GM23248 (cell line): ENCODE data around the gene IQSEC1.

Experiments
- EZH2 ChIP-seq: fragments of 200-600 bp; sonication (generic); IDR thresholded peaks from 2 replicates; pipeline ENCODE4 v1.6.1; 2018; ENCODE audit warnings: antibody characterized with exemption, mild to moderate bottlenecking; ENCODE audit not compliant: insufficient read depth, poor library complexity, severe bottlenecking
- EZH2phosphoT487 ChIP-seq: fragments of 200-600 bp; sonication (generic); IDR thresholded peaks from 2 replicates; pipeline ENCODE4 v1.6.1; 2018; ENCODE audit warnings: antibody characterized with exemption, moderate library complexity, mild to moderate bottlenecking, low read depth; ENCODE audit not compliant: insufficient read depth

DNA sequence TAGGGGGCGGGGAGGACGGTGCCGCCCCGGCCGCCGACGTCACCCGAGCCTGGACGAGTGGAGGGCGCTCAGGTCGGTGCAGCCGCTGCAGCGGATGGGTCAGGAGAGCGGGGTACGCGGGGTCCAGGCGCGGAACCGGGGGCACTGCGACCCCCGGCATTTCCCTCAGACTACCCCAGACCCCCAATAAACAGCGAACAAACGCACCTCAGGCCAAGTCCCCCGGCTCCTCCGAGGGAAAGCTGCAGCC, 78.9 kb downstream of the IQSEC1 start:
- no peak for TF ChIP-seq EZH2
- TF ChIP-seq EZH2phosphoT487 = no peak
